Stimulated activated CD8-positive, alpha-beta memory T cell treated with anti-CD3 and anti-CD28 coated beads, Interleukin-4, amount 100 ng/mL, for 24 hours (primary cell): ENCODE data around the gene CTIF.

Experiments
- DNase-seq: peaks from one replicate; pipeline ENCODE4 v3.0.0-alpha.2; 2020; ENCODE audit warnings: low read depth

Gene CTIF

DNA sequence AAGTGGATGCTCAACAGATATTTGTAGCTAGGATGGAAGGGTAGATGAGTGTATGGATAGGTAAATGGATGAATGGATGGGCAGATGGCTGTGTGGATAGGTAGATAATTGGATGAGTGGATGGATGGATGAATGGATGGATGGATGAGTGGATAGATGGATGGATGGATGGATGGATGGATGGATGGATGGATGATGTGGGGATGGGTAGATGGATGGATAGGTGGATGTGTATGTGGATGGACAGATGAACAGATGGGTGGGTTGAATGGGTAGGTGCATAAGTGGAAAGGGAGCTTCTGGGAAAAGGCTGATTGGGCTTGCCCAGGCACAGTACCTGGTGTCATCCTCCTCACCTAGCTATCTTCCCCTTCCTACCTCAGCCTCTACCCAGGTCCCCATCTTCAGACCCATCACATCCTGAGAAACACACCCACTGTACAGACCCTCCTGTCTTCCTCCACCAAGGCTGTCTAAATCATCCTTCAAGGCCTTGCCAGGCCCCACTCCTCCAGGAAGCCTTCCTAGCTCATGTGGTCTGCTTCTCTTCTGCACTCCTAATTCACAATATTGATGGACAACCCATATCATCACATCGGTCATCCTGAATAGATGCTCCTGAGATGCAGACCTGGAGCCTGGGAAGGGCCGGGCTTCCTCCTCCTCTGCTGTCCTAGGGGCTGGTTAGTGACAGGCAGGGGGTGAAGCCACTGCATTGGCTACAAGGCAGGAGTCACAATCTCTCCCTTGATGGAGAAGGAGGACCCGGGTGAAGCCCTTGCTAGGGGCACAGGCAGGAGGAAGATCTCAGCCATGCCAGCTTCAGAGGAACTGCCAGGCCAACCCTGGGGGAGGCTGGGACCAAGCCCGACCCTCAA is 362.6 kb downstream of the CTIF start:
- DNase-seq = no peak

- DNase-seq = no peak
These were observed 363.4 kb downstream of the CTIF start for GRCh38 chr18:48902023-48902855.

DNA sequence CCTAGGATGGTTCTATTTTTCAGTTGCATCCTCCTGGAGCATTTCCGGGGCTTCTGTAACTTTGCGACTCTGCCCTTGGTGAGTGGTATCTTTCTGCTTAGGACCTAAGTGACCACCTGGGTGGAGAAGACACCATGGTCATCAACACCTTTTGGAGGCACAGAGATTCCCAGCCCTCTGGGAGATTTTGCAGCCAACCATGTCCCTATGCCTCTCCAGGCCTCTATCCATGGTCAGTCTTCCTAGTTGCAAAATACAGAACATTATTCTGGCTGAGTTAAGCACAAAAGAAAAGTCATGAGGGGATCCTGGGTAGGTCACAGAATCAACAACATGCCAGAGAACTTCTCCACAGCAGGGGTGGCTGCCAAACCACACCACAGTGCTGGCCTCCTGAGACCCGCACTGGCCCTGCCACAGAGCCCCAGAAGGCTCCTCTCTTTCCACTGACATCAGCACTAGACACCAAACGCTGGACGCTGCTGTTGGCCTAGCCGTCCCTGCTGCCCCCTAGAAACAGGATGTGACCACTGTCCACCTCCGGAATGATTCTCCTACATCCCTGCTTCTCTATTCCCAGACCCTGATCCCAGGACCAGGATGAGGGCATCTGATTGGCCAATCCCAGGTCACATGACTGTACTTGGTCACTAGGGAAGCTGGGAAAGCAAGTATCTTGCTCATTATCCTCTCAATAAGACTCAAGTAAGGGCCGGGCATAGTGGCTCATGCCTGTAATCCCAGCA is 364.2 kb downstream of the CTIF start:
- DNase-seq = no peak

DNA sequence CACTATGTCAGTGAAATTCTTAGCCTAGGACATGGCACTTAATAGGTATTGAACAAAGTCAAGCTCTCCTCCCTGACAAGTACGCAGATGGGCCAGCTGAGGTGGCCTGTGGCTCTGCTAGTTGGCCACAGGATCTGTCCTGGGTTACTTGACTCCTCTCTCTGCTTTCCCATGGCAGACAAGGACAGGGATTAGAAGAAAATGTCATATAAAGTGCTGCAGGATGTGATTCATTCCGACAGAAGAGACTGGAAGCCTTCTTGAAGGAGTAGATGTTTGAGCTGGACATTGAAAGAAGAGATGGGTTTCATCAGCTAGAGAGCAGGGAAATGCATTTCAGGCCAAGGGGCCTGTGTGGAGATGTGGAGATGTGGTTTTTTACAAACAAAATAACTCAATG is 365.3 kb downstream of the CTIF start:
- no peak for DNase-seq

DNA sequence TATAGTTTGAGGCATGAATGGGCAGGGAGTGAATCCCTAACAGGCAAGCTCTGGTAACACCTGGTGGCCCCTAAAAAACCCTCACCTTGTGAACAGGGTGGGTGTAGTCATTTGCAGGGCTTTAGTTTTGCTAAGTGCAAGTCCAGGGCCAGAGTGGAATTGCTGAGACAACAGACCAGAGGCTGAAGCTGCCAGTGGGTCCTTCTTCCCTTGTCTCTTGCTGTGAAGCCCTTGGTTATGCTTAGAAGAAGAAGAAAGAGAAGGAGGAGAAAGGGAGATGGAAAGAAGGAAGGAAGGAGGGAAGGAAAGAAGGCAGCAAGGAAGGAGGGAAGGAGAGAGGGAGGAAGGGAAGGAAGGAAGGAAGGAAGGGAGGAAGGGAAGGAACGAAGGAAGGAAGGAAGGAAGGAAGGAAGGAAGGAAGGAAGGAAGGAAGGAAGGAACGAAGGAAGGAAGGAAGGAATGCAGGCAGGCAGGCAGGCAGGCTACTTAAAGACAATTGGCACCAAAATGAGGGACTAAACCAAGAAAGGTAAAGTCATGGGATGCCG is 366.1 kb downstream of the CTIF start:
- no peak for DNase-seq

- DNase-seq = no peak
These were observed 366.7 kb downstream of the CTIF start for GRCh38 chr18:48905513-48905912.

DNA sequence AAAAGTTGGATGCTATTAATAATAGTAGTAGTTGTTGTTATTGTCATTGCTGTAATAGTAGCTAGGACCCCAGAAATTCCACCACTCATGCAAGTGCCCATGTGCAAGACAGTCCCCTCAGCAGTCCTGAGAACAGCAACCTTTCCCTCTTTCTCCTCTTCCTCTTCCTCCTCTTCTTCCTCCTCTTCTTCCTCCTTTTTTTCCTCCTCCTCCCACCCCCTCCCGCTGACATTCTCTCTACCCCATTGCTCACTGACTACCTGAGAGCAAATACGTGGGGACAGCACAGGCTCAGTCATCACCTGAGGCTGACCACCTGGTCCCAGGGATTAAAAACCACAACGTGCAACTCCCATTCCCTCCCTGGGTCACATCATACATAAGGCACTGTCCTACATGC is 370.1 kb downstream of the CTIF start:
- DNase-seq = no peak

DNA sequence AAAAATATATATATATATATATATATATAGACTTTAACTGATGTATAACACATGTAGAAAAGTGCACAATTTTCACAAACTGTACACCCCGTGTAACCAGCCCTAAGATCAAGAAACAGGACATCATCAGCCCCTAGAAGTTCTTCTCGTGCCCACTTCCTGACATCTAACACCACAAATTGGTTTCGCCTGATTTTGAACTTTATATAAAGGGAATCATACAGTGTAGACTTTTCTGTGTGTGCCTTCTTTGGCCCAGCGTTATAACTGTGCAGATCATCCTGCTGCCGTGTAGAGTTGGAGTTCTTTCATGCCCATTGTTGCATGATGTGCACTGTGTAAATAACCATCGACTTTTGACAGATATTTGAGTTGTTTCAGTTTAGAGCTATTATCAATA is 370.9 kb downstream of the CTIF start:
- no peak for DNase-seq

DNA sequence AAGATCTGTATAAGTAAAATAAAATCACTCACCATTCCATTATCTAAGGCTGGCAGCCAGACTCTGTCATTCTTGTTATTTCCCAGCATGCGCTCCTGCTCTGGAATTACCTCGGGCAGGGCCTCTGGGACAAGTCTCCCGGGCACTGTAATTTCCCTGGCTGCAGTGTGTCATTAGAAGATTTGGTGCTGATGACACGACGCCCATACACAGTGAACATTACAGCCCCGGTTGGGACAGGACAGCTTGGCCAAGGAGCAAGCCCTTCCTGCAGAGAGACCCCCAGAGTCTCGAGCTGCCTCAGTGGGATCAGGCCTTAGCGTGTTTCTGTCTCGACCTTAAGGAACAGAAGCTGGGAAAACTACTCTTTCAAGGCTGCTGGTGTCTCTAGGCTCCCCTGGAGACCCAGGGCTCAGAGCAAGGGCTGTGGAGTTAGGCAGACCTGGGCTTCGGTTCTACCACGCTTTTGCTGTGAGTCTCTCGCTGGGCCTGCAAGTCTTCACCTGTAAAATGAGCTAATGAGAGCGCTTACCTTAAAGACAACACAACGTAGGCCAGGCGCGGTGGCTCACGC is 372.2 kb downstream of the CTIF start:
- no peak for DNase-seq
